Liver (tissue), 3 donors: ENCODE results near the gene C10orf67.

Source experiments
- CTCF ChIP-seq: fragments of 150-350 bp; IDR thresholded peaks from 2 replicates; pipeline ENCODE4 v1.5.1; 2017; ENCODE audit warnings: improper control_type of control experiment, low read depth, low read length; ENCODE audit not compliant: missing input control
- EGR1 ChIP-seq, 2 donors: IDR thresholded peaks; 2 replicates each; pipeline ENCODE4 v1.6.1; 2016 to 2018; ENCODE audit warnings: antibody characterized with exemption in 2 of 2, low read depth in 2 of 2
- FOXA2 ChIP-seq: IDR thresholded peaks from 2 replicates; pipeline ENCODE4 v1.6.1; 2016; ENCODE audit warnings: antibody characterized with exemption
- GABPA ChIP-seq, 2 donors: IDR thresholded peaks in 1 of 2; conservative IDR thresholded peaks in 1 of 2; 2 replicates each; pipeline ENCODE4 v1.6.1; 2016; ENCODE audit warnings: antibody characterized with exemption in 2 of 2, mild to moderate bottlenecking in 1 of 2, moderate library complexity in 1 of 2
- HNF4G ChIP-seq: IDR thresholded peaks from 2 replicates; pipeline ENCODE4 v1.6.1; 2016; ENCODE audit warnings: antibody characterized with exemption
- JUND ChIP-seq, 2 donors: IDR thresholded peaks; 2 replicates each; pipeline ENCODE4 v1.6.1; 2016; ENCODE audit warnings: antibody characterized with exemption in 2 of 2
- MAX ChIP-seq: IDR thresholded peaks from 2 replicates; pipeline ENCODE4 v1.6.1; 2016; ENCODE audit warnings: antibody characterized with exemption
- RAD21 ChIP-seq, 2 donors: IDR thresholded peaks; 2 replicates each; pipeline ENCODE4 v1.6.1; 2016; ENCODE audit warnings: antibody characterized with exemption in 2 of 2, mild to moderate bottlenecking in 2 of 2
- REST ChIP-seq: IDR thresholded peaks from 2 replicates; pipeline ENCODE4 v1.6.1; 2016; ENCODE audit warnings: antibody characterized with exemption, mild to moderate bottlenecking
- RXRA ChIP-seq, 2 donors: IDR thresholded peaks; 2 replicates each; pipeline ENCODE4 v1.6.1; 2017 to 2018; ENCODE audit warnings: antibody characterized with exemption in 2 of 2, mild to moderate bottlenecking in 1 of 2
- SP1 ChIP-seq: IDR thresholded peaks from 2 replicates; pipeline ENCODE4 v1.6.1; 2018; ENCODE audit warnings: antibody characterized with exemption, mild to moderate bottlenecking
- TAF1 ChIP-seq: conservative IDR thresholded peaks from 2 replicates; pipeline ENCODE4 v1.6.1; 2016; ENCODE audit warnings: antibody characterized with exemption, mild to moderate bottlenecking
- ZBTB33 ChIP-seq: IDR thresholded peaks from 2 replicates; pipeline ENCODE4 v1.6.1; 2016; ENCODE audit warnings: antibody characterized with exemption
- donor health status: healthy.
- donor health status: healthy.

GRCh38 chr10:23331567-23332301, 12.9 kb downstream of the C10orf67 start:
- TF ChIP-seq CTCF (no peak), MAX (no peak), GABPA (IDR thresholded peaks at IDR 0.05 in 1 of 2, conservative IDR thresholded peaks at IDR 0.05 in 1 of 2) (no peak), RAD21 (IDR thresholded peaks at IDR 0.05) (no peak), TAF1 (no peak), SP1 (no peak), REST (no peak), ZBTB33 (no peak), FOXA2 (no peak), JUND (IDR thresholded peaks at IDR 0.05) (no peak), HNF4G (no peak), EGR1 (IDR thresholded peaks at IDR 0.05; ENCODE audit: low read depth in 2 of 2) (no peak), RXRA (IDR thresholded peaks at IDR 0.05) (no peak)
